ENCODE results near the gene ACACA. TPM values are rescaled to one million over a fixed set of nuclear protein-coding genes. Genes with fewer than 3 reads are reported as not detected.

The ACACA gene
- total and polyA plus RNA-seq, 12 donors = 5.6 to 28.0 (median 16.2) TPM

- TF ChIP-seq CTCF (IDR thresholded peaks at IDR 0.05) = no peak
- Histone ChIP-seq H3K36me3 (peaks cover 0 to 60% (median 0%) of the 10 kb centered on the region in 9 donors), H3K27me3 (no peaks in the 10 kb centered on the region), H3K9me3 (no peaks in the 10 kb centered on the region), H3K27ac (no peak overlapping the region), H3K4me3 (no peak overlapping the region), H3K4me1 (no peaks in the 10 kb centered on the region)
- 94 to 95% methylated on average over 5 of the region's 5 CpGs for WGBS, 2 donors
- DNase-seq (no peak), ATAC-seq (no peak)
- intact Hi-C loops (cut with DNase I) = loop anchor here in 1 of 10 donors (2.0 kb wide), 1 partner anchor 58 kb away; no protein-coding TSS in a partner anchor
Observed at GRCh38 chr17:37050920-37051319, 355.7 kb downstream of the ACACA start.

DNA sequence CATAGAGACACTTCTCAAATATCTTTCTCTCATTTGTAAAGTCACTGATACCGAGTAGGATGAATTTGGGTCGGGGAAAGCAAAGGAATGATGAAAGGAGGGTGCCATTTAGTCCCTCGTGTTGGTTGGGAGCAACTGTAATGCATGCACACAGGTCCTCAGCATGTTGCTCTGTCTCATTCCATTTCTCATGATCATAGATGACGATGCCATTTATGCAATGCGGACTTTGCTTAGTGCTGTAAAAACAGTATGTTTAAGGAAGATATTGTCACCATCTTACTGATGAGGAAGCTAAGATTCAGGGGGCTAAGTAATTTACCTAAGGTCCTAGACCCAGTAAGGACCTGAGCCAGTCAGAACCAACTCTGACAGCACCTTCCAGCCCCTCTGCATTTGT lies 357.8 kb downstream of the ACACA start:
- H3K27ac ChIP-seq = no peak overlapping the region
- H3K9me3 ChIP-seq = no peaks in the 10 kb centered on the region
- H3K36me3 ChIP-seq = peaks cover 0 to 57% (median 0%) of the 10 kb centered on the region in 9 donors
- ATAC-seq = no peak
- 93 to 96% methylated on average over 5 of the region's 5 CpGs for WGBS, 2 donors
- TF ChIP-seq CTCF (IDR thresholded peaks at IDR 0.05) = no peak
- H3K4me1 ChIP-seq = no peaks in the 10 kb centered on the region
- no peak for DNase-seq
- no peak overlapping the region for H3K4me3 ChIP-seq
- intact Hi-C loops (cut with DNase I) = loop anchor here in 4 of 10 donors (2.0 to 5.0 kb wide), 3 partner anchors 417 to 427 kb away; no protein-coding TSS in a partner anchor
- H3K27me3 ChIP-seq = no peaks in the 10 kb centered on the region

DNA sequence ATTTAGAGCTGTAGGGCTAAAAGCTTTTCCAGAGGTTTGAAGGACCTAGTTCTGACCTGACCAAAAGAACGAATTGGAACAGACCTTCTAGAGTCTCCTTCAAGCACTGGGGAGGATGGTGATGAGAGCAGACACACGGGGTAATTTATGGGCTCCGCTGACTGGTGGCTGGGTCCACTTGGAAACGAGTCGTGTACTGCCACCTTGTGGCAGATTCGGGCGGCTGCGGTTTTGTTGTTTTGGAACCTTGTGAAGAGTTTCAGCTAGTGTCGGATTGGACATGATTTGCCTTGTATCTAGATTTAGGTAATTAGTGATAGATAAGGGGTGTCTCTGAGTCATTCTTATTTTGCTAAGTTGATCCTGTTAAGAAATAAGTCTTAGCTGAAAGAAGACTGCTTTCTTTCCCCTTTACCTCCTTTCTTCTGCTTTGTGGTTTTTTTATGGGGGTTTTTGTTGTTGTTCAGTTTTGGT lies 359.0 kb downstream of the ACACA start:
- peaks cover 0 to 57% (median 0%) of the 10 kb centered on the region in 9 donors for H3K36me3 ChIP-seq
- DNase-seq = peak; percentile 64 to 66
- H3K27me3 ChIP-seq = no peaks in the 10 kb centered on the region
- intact Hi-C loops (cut with DNase I) = loop anchor here (1.0 to 5.0 kb wide), 6 partner anchors 415 to 425 kb away; no protein-coding TSS in a partner anchor
- H3K4me1 ChIP-seq = no peaks in the 10 kb centered on the region
- no peak overlapping the region for H3K27ac ChIP-seq
- 7% methylated on average over 9 of the region's 9 CpGs for WGBS, 2 donors
- ATAC-seq = peak in 6 of 8 donors; percentile 61 to 83 (median 70)
- TF ChIP-seq CTCF (IDR thresholded peaks at IDR 0.05) = peak; percentile 77 to 92 (median 88)
- H3K9me3 ChIP-seq = no peaks in the 10 kb centered on the region
- no peak overlapping the region for H3K4me3 ChIP-seq

- 79 to 81% methylated on average over 7 of the region's 7 CpGs for WGBS, 2 donors
- H3K4me1 ChIP-seq = no peaks in the 10 kb centered on the region
- peaks cover 0 to 42% (median 0%) of the 10 kb centered on the region in 9 donors for H3K36me3 ChIP-seq
- TF ChIP-seq CTCF (IDR thresholded peaks at IDR 0.05) = no peak
- H3K27ac ChIP-seq = no peak overlapping the region
- ATAC-seq = no peak
- intact Hi-C loops (cut with DNase I) = loop anchor here in 3 of 10 donors (5.0 kb wide), 2 partner anchors 413 to 423 kb away; no protein-coding TSS in a partner anchor
- H3K9me3 ChIP-seq = no peaks in the 10 kb centered on the region
- no peak for DNase-seq
- no peak overlapping the region for H3K4me3 ChIP-seq
- no peaks in the 10 kb centered on the region for H3K27me3 ChIP-seq
Observed at GRCh38 chr17:37045351-37045922, 361.2 kb downstream of the ACACA start.

All from heart right ventricle (tissue), 16 donors.